NCI-H446 (cell line): ENCODE measurements around the gene CYSTM1.
"Not testable (repeated sequence)": the region's sequence is repeated elsewhere in the genome, so short reads cannot be mapped to it uniquely, and the experiment has no call there.

Experiments
- DNase-seq, 2 experiments: peaks; one replicate each; lab custom pipeline; 2025; lab: John Stamatoyannopoulos, UW

CYSTM1 gene

DNA sequence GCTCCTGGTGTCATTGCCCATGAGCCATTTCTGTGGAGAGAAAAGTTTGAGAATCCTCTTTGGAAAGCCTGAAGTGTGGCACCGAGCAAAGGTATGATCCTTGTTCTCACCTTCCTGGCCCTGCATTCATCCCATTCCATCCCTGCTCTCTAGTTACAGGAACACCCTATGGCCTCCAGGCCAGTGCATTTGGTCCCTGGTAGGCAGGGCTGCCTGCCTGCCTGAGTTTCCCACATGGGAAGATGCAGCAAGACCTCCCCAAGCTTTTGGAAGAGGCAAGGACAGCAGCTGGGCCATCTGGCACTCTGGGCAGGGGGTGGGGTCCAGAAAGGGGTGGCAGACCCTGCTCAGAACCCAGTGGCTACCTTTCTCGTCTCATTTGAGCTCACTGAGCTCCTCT is 24.8 kb upstream of the CYSTM1 start:
- DNase-seq, result no peak

DNA sequence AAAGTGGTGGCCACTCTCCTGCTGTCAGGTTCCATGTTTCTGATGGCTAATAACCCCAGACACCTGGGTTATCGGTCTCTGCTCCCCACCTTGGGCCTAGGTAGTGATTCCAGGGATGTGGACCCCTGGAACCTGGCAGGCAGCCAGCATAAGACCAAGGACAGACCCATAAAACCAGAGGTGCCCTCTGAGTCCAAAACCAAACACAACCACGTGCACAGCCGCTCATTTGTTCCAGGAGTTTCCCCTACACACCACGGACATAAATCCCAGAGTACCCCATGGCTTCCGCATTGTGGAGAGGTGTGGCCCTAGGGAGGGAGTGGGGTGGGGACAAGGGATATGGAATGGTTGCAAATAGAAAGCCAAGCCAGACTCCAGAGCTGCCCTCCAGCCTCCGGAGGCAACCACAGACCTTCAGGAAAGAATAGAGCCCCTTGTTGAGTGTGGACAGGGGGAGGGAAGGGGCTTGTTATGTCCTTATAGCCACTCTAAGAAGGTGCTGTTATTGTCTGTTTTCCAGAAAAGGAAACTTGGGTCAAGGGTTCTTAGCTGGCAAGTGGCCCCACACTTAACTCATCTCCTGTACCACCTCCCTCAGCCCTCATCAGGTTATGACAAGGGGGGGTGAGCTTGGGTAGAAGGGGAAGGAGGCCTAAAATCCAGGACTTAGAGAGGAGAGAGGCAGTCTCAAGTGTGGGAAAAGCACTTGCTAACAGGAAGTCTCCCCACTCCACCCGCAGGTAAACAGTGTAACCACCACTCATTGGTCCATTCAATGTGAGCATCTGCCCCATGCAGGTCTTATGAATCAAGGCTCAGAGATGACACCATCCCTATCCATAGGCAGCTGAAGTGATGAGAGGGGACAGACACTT is 23.6 kb upstream of the CYSTM1 start:
- no peak for DNase-seq

DNA sequence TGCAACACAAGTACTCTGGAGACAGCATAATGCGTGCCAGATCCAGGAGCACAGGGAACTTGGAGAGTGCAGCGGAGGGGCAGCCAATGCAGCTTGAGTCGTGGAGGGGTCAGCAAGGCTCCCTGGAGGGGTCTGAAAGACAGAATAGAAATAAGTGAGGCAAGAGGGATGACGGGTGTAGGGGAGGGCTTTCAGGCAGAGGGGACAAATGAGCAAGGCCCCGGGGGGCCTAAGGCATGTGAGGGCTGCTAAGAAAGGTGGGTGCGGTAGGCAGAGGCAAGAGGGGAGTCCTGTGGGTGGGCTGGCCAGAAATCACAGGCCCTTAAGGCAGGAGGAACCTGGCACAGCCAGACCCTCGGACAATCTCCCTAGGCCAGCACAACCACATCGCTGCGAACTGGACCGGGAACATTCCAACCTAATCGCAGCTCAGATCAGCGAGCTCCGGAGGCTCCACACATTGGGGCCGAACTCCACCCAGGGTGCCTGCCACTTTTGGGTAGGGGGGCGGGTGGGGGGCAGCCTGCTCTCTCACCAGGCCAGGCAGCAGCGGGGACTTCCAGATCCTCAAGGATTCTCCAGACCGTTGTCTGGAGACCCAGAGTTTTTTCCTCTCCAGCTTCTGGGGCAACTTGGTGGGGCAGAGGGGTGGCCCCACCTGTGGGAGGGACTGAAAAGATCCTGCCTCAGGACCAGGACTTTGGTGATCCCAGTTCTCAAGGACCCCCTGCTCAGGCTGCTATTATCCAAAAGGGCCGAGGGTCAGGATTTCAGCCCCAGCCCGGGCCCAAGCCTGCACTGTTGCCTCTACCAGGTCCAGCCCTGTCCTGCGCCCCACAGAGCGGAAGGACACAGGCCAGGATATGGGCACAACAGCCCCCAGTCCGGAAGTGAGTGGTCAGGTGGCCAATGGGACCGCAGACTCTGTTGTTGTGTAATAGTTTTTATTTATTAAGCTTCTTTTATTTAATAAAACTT is 22.7 kb upstream of the CYSTM1 start:
- no peak for DNase-seq

DNA sequence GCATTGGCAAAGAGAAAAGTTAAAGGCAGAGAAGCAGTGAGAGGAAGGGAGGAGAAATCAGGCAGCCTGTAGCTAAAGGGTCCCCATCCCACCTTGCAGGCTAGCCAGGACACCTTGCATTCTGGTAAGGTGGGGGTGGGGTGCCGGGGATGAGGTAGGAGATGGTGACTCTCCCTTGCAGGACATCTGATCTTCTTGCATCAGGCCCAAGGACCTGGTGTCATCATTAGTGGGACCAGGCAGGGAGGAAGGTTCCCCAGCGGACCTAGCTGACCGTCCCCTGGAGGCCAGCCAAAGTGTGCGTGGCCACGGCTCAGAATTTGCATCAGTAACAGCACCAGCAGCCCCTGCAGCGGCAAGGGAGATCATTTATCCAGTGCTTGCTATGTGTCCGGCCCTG is 21.7 kb upstream of the CYSTM1 start:
- DNase-seq, result no peak

DNA sequence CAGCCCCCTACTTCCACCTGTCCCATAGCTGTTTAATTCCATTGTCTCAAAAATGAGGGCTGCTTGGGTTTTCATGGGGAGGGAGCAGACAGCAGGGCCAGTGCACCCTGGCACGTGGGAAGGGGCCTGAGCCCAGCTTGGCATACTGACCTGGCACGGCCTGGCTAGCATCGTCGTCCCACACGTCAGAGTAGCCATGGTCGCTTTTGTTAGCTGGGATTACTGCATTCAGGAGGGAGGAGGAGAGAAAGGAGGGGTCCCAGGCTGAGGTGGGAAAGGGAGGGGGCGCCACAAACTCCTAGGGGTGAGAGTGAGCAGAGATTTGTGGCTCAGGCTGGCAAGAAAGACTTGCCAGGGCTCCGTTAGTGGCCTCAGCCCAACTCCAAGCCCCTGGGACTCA is 21.1 kb upstream of the CYSTM1 start:
- no peak for DNase-seq

DNA sequence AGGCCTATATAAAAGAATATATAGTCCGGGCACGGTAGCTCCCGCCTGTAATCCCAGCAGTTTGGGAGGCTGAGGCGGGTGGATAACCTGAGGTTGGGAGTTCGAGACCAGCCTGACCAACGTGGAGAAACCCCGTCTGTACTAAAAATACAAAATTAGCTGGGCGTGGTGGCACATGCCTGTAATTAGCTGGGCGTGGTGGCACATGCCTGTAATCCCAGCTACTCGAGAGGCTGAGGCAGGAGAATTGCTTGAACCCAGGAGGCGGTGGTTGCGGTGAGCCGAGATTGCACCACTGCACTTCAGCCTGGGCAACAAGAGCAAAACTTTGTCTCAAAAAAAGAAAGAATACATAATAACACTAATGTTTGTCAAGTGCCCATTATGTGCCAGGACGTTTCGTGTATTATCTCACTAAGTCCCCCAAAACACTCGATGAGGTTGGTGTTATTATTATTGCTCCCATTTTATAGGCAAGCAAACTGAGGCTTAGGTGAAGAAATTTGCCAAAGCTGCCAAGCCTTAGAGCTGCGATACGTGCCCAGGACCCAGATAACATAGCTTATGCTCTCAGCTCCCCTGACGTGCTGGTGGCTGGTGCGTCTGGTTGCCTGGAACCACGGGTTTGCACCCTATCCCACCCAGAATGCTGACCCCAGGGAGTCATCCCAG is 20.1 kb upstream of the CYSTM1 start:
- DNase-seq, result not testable (repeated sequence)

DNA sequence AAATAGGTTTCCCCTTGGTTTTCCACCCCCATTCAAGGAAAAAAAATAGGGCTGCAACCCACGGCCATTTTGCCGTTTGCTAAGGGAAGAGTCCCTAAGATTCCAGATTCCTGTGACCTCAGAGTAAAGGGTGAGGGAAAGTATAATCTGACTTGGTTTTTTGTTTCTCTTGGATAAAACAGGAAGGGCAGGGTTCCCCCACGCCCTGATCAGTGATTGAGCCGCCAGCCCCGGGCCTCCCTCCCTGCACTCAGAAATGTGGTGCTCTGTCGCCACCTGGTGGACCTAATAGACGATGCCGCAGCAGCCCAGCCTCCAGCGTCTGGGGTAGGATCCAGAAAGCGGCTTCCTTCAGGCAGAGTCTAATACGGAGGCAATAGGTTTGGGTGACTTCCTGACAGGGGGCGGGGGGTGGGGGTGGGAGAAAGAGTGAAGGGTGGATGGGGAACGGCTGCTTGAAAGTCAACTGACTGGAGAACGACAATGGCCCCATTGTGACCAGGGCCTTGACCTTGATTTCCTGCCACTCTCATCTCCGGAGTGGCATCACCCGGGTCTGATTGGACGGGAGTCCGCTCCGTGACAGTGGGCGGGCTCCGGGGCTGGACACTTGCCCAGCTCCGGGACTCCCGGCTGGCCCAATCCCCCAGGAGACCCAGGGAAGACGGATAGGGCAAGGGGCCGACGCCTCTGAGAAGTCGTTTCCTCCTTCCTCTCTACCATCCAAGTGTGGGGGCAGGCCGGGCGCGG is 17.8 kb upstream of the CYSTM1 start:
- peak; percentile 70 to 85 for DNase-seq

DNA sequence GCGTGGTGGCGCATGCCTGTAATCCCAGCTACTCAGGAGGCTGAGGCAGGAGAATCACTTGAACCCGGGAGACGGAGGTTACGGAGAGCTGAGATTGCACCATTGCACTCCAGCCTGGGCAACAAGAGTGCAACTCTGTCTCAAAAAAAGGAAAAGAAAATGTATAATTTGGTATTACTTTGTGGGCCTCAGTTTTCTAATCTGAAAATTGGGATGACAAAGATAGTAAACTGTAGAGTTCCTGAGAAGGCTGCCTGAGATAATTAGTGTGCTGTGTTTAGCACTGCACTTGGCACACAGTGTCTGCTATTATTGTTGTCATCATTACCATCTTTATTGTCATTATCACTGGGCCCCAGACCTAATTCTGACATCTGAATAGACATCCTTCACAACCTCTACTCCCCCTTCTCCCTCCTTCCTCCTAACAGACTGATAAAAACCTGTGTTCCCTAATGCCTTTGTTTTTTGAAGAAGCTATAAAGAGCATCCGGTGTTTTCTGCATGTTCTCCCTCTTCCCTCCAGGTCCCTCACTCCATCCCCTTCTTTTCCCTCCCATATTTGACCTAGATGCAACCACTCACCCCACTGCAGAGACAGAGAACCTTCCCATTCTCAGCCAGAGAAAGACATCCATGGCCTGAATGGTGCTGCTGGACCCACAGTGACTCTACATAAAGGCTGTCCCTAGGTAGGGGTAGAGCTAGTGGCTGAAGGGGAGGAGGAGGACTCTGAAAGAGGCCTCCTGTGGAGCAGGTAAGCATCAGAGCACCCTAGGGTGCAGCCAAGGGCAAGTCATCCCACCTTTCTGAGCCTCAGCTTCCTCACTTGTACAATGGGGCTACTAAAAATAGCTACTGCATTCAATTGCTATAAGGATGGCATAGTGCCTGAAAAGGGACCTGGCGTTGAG is 15.7 kb upstream of the CYSTM1 start:
- DNase-seq, result no peak

DNA sequence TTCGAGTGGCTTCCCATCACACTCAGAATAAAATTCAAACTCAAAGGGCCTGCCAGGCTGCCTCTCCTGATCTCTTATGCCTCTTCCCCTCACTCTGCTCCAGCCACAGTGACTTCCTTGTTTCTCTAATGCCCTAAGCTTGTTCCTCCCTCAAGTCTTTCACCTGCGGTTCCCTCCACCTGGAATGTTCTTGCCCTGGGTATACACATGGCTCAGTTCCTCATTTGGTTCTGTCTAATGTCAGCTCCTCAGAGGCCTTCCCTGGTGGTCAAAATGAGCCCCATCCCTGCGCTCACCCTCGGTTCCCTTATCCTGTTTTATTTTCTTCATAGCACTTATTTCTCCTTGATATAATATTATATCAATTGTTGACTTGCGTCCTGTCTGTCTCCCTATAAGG is 12.7 kb upstream of the CYSTM1 start:
- no peak for DNase-seq

DNA sequence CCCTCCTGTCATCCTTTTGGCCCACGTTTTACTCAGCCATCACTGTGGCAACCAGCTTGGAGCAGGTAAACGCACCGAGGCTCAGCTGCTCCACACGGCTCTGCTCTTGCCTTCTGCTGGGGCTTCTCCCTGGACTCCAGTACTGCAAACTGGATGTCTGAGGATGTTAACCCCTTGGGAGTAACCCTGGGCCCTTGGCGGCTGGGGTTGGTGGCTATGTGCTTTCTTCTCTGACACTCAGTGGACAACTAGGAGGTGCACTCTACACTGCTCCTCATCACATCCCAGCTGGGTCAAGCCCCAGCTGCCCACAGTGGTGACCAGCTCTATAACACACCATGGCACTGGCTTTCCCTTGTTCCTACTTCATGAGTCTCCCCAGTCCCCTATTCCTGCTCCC is 12.2 kb upstream of the CYSTM1 start:
- no peak for DNase-seq

DNA sequence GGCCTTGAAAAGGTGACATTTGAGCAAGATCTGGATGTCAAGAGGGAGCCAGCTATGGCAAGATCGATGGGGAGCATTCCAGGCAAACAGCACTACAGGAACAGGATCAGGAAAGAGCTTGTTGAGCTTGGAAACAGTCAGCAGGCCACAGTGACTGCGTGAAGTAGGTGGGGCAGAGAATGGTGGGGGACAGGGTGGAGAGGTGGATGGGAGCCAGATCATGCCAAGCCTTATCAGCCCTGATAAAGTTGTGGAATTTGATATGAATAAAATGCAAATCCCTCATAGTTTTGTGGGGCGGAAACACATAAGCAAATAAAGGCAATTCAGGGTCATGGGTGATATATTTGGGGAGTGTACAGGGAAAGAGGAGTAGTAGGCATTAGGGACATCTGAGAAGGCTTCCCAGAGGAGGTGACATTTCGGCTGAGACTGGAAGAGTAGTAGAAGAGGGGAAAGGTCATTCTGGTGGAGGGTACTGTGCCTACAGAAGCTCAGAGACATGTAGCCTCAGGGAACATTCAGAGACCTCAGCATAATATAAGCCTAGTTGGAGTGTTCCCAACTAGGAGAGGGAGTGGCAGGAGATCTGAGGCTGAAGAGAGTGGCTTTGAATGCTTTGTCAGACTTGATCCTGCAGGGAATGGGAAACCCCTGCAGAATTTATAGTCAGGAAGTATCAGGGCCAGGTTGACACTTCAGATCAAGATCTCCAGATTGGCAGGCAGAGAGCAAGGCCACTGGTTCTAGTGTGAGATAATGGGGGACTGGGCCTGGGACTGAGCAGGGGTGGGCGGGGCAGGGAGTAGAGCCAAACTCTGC is 9.7 kb upstream of the CYSTM1 start:
- no peak for DNase-seq

DNA sequence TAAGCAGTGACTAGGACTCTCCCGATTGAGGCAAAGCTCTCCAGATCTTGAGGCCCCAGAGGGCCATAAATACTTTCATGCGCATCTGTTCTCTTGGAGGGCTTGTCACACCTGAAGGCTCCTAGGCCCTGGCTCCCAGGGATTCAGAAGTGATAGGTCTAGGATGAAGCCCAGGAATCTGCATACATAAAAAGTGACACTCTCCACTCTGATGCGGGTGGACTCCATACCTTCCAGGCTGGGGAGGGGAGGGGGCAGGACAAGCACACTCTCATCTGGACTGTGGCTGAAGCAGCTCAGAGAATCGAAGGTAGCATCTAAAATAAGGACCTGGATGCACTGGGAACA is 9.1 kb upstream of the CYSTM1 start:
- DNase-seq, result no peak

DNA sequence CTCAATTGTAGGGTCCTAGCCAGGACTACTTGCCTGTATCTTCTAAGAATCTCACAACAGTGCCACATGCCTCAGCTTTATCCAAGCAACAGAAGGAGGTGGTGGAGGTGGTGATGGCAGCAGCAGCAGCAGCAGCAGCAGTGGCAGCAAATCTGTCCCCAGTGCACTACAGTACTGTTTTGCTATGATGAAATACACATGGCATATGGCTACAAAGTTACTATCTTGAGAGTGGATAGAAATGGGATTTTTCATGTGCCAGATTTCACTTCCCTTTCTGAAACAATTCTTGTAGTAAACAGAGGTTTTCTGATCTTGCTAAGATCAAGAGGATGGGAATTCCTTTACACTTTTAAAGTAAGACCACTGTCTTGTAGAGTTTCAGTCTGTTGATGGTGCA is 8.1 kb upstream of the CYSTM1 start:
- no peak for DNase-seq

DNA sequence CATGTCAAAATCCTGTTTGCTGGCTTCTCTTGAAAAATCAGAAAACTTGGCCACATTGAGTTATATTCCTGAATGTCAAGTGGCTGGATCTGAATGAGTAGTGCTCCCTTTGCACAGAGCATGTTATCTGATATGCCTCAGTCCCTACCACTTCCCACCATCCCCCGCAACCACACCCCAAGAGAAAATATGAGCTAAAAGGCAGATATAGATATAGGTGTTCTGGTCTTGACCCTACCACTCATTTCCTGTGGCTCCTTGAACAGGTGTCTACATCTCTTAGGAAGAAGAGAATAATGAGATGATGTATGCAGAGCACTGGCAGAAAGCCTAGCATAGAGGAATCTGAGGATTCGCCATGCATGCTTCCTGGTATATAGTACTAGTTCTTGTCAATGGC is 6.6 kb upstream of the CYSTM1 start:
- DNase-seq, result no peak

DNA sequence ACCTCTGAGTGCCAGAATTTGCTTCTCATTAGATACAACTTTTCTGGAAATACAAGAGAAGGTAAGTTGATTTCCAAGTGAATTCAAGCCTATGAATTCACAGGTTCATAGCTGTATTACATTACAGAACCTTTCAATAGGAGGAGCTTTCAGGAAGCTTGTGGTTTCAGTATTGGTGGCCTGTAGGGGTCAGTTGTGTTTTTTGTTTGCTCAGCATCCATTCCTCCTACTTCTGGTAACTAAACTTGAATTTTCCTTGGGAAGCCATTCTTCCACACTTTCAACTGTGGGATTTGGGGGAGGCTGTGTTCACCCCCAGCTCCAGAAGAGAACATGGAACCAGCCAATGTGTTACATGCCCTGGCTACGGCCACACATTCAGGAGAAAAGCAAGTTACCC is 5.6 kb upstream of the CYSTM1 start:
- no peak for DNase-seq

DNA sequence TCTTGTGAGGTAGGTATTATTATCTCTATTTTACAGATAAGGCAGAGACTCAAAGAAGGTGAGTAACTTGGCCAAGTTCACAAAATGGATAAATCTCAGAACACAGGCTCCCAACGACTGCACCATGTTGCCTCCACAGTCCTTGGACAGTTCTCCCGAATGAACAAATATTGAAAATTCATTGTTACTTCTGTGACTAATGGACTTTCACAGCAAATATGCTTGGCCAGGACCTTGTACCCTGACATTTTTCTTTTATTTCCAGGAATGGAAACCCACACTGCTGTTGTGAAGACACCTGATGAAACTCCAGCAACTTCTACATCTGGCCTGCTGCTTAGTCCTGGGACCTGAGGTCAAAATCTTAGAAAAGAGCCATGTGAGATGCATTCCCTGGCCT is 2.5 kb upstream of the CYSTM1 start:
- no peak for DNase-seq

DNA sequence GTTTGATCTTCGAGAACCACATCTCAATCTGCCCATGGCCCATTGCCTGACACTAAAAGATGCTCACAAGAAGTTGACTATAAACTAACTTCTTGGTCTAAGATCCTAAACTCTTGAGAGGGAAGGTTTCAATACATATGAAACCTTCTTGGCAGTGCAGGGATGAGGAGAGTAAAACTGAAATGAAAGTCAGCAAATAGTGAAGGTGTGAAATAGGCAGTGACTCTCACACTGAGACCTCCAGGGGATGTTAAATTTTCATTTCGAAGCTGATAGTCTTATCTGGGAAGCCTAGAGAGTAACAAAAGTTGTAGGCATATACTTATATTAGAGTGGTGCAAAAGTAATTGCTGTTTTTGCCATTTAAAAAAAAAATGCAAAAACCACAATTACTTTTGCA is 974 bp upstream of the CYSTM1 start:
- no peak for DNase-seq

DNA sequence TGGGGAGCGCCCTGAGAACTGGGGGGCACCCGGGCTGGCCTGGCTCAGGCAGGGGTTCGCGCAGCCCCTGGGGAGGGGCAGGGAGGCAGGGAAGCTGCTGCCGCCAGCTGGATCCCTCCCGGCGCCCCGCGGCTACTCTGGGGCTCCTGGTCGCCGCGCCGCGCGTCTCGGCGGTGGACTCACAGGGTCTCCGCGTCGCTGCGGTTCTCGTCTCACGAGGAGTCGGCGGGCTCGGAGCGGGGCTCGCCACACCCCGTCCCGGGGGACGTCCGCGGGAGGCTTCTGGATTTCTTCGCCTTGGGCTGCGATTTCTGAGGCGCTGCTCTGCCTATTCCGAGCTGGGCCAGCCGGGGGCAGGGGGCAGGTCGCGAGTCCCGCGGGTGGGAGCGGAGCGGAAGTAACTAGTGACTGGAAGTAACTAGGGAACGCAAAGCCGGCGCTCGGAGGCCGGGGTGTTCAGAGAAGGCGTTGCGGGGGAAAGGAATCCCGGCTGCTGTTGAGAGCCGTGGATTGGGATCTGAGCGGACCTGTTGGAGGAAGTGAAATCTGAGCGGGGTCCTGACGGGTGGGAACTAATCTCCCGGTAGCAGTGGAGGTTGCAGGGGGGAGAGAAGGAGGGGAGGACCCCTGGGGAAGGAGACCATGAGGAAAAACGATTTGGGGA is 511 bp downstream of the CYSTM1 start:
- DNase-seq, result peak; percentile 22 to 56

DNA sequence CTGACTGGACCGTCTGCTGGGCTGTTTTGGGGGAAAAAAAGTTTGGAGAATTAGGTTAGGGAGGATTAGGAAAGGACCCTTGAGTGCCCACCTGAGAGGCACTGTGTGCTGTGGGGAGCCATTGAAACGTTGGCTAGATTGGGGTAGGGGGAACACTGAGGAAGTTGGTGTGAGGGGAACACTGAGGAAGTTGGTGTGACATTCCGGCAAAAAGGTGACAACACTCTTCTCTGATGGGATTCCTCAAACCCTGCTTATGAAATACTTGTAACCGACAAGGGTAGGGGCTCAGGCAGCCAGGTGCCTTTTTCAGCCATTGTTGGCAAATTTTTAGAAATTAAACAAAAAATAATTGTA is 1.0 kb downstream of the CYSTM1 start:
- DNase-seq, result no peak

DNA sequence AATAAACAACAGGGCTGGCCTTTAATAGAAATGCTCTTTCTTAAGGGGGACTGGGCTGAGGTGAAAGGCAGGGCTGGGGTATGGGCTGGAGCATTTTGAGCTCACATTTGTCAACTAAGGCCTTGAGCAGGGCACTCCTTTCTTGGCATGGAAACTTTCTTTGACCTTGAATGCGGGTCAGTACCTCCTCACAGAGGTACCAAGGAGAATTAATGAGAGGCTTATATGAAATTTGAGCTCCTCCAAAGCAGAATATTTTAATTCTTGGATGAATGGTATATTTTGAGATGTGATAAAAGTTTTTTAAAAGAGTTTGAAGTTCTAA is 3.1 kb downstream of the CYSTM1 start:
- DNase-seq, result no peak
